ENCODE measurements around the gene EFNA1.

DNA sequence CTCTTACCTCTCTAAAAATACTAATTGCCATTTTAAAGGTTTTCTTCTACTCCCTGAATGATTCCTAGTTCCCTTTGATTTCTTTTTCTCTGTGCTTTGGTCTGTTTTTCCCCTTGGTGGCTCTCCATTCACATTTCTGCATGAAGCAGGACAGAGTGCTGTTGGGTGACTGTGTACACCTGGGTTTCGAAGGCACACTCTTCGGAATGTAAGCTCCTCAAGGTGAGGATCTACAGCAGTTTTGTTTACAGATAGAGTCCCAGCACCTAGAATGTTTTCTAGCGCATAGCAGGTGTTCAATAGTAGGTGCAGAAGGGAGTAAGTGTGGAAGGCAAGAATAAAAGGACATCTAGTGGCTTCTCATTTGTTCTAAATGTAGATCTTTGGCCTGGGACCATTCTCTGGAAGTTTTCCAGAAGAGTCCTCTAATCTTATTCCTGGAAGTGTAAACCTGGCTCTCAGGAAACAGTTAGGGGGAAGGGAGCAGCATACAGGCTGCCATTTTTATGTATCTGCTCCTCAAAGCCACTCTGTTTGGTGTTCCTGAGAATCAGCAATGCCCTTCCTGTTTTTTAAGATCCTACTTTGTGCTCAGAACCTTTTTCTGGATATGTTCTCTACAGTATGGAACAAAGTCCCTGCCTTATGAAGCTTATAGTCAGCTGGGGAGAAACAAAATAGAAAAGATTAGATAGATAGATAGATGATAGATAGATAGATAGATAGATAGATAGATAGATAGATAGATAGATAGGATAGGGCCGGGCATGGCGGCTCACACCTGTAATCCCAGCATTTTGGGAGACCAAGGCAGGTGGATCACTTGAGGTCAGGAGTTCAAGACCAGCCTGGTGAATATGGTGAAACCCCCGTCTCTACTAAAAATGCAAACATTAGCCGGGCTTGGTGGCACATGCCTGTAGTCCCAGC lies 22.8 kb upstream of the EFNA1 start:
- TF ChIP-seq CTCF (IDR thresholded peaks at IDR 0.05) (no peak), EZH2 (IDR thresholded peaks at IDR 0.05) (no peak)

All from neural progenitor cell (in vitro differentiated cells).